Activated CD4-positive, alpha-beta T cell treated with anti-CD3 and anti-CD28 coated beads for 4 hours (primary cell): ENCODE results near the gene TRIM14.
A peak's percentile ranks its signal among the peaks of the same experiment; 100 is the strongest.
"Not testable (repeated sequence)": the region's sequence is repeated elsewhere in the genome, so short reads cannot be mapped to it uniquely, and the experiment has no call there.

ENCODE experiments used
- DNase-seq, 2 donors: peaks; one replicate each; pipeline ENCODE4 v3.0.0-alpha.2; 2020

Gene TRIM14

DNA sequence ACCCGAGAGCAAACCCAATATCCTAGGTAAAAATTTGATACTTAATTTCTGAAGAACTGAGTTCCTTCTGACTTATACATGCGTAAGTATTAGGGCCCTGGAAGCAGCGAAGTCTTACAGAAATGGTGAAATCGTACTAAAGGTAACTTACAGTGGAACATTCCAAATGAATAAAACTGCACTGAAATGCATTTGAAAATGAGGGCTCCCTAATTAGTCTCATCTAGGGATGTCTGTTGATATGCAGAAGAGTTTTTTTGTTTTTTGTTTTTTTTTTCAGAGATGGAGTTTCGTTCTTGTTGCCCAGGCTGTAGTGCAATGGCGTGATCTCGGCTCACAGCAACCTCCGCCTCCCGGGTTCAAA lies 72.9 kb downstream of the TRIM14 start:
- DNase-seq = no peak

DNA sequence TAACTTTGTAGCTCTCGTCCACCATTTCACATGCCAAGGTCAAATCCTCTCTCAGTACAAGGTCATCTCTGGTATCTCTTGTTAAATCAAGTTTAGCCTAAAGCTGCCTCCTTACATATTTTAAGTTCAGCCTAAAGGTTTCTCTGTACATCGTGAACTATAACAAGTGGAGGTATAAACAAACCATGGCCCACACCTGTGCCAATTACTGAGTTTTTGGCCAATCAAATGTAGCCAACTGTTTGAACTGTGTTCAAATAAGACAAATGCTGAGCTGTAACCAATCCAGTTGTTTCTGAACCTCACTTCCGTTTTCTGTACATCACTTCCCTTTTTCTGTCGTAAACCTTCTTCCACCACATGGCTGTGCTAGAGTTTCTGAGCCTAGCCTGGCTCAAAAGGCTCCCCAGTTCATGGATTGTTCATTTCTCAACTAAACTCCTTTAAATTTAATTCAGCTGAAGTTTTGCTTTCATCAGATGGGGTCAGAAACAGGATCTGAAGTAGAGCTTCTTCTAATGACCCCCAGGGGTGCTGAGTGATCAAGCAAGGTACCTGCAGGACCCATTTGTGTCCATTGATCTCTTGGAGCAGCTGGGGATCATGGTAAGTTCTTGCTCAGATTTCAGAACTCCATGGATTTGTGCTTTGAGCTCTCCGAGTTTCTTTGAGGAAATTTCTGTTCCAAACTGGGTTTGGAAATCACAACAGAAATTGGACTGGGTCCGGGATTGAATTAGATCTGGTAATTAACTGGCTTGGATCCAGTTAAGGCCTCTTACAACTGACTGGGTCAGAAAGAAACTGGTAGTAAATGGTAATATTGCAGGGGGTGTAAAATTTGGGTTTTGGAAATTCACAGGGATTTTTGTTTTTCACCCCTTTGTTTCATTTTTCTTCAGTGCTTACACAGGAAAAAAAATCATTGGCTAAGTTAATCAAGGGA lies 73.5 kb downstream of the TRIM14 start:
- DNase-seq = peak; percentile 12 to 18

DNA sequence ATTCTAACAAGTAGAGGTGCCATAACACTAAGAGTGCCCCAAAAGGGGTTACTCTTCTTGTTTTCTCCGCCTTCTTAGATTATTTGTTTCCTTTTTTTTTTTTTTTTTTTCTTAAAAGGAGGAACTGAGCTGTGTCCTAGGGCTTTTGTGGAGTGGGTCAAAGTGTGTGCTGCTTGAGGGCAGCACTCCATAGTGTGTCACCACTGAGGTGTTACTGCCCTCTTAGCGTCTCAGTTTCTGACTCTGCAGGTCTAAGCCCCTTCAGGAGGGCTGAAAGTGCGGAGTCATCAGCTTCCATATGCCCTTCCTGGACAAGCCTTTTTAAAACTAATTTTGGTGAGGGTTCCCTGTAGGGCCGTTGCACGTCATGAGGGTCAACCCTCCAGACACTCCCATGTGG lies 75.1 kb downstream of the TRIM14 start:
- DNase-seq = no peak

DNA sequence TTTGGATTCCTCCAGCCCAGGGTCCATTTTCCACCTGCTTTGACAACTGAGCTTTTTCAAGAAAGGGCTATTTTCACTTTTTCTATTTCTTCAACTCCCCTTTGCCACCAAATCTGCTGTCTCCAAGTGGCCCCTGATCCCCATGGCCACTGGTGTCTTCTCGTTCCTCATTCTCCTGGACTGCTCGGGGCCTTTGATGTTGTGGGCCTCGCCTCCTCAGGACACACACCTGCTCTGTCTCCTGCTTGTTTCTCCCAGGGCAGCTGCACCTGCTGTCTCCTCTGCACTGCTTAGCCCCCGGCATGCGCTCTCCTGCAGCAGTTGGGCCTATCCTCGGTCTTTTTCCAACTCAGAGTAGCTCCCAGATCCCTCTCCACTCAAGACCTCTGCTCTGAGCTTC lies 78.8 kb downstream of the TRIM14 start:
- DNase-seq = no peak

DNA sequence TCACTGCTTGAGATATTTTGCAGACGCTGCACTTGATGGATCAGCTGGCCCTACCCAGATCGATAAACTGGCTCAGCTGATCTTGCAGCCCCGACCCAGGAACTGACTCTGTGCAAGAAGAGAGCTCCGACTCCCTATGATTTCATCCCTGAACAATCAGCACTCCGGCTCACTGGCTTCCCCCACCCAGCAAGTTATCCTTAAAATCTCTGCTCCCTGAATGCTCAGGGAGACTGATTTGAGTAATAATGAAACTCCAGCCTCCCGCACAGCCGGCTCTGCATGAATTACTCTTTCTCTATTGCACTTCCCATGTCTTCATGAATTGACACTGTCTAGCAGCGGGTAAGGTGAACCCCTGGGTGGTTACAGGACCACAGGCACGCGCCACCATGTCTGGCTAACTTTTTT lies 79.4 kb downstream of the TRIM14 start:
- no peak for DNase-seq

DNA sequence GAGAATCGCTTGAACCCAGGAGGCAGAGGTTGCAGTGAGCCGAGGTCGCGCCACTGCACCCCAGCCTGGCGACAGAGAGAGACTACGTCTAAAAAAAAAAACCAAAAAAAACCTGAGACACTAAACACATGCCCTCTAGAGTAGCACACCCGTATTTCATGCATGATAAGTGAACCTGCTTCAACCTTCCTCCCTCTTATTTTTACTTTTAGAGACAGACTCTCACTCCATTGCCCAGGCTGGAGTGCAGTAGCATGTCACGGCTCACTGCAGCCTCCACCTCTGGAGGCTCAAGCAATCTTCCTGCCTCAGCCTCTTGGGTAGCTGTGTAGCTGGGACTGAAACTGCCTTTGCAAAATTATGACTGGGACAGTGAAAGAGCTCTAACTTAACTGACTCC lies 80.1 kb downstream of the TRIM14 start:
- DNase-seq = no peak

DNA sequence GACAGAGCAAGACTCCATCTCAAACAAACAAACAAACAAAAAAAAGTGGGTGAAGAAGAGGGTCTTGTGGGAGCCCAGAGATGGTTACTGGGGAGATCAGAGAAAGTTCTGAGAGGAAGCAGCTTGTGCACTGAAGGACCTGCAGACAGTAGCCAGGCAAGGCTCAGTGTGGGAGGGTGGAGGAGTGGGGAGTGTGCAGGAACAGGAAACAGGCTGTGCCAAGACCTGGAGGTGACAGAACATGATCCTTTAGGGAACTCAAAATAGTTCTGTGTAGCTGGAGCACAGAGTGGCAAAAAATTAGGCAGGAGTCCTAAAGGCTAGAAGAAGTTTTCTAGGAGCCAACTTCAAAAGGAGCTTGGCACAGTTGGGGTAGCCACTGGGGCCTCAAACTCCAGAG lies 81.7 kb downstream of the TRIM14 start:
- DNase-seq = no peak

DNA sequence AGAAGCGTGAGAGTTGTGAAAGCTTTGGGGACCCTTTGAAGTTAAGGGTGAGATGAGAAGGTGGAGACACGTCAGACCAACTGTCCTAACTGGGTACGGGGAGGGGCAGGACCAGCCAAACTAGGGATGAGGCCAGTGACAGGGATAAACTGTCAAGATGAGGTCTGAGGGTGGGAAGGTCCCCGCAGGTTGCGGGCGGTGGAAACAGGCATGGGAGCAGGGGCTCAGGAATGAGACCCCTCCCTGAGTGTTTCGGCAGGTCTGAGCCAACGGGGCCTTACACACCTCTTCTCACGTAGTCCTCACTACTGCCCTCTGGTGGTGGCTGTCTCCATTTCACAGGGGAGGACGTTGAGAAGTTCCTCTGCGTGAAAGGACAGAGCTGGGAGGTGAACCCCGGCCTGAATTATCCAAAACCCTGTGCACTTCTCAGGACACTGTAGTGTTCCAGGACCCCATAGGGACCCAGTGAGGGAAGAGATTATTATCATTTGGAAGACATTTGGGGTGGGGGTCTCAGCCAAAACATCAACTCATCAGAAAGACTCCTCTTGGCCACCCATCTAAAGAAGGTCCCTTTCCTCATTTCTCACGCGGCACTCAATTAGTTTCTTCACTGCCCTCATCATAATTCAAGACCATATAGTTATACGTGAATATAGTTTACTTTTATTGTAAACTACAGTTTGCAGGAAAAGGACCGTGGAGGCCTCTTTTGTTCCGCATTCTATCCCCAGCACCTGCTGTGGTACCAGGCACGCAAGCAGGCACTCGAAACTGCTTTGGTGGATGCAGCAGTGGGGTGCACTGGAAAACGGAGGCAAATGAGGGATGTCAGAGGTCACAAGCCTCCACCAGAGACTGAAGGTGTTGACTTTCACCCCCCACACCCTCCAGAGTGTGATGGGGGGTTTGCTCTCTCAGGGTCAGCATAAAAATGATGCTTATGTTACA lies 84.2 kb downstream of the TRIM14 start:
- DNase-seq = peak; percentile 89 to 96

DNA sequence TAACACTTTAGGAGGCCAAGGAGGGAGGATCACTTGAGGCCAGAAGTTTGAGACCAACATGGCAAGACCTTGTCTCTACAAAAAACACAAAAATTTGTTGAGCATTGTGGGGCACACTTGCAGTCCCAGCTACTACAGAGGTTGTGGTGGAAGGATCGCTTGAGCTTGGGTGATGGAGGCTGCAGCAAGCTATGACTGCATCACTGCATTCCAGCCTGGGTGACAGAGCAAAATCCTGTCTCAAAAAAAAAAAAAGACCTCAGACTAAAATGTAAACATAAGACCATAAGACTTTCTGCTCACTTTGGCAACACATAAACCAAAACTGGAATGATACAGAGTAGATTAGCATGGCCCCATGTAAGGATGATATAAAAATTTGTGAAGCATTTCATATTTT lies 87.1 kb downstream of the TRIM14 start:
- DNase-seq = no peak

DNA sequence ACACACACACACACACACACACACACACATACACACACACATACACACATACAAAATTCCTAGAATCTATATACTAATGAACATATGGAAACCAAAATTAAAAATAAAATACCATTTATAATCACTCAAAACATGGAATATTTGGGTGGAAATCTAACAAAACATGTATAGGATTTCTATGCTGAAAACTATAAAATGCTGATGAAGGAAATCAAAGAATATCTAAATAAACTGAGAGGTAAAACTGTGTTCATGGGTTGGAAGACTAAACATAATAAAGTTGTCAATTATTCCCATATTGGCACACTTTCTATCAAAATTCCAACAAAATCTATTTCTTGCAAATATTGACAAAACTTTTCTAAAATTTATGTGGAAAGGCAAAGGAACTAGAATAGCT lies 87.9 kb downstream of the TRIM14 start:
- DNase-seq = no peak

DNA sequence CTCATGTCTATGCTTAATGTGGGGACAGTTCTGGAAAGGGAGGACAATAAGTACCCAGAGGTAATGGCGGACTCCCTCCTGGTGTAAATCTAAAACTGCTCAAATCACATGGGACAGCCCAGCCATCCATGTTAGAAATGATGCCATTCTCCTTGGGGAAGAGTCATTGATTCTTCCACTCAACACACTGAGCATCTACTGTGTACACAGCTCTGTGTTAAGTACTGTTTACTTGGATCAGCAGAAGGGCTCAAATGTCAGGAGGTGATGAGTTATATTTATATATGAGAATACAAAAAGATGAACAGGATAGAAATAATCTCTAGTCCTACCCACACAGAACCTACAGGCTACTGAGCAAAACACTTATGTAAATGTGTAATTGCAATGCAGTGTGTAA lies 94.3 kb downstream of the TRIM14 start:
- DNase-seq = no peak

DNA sequence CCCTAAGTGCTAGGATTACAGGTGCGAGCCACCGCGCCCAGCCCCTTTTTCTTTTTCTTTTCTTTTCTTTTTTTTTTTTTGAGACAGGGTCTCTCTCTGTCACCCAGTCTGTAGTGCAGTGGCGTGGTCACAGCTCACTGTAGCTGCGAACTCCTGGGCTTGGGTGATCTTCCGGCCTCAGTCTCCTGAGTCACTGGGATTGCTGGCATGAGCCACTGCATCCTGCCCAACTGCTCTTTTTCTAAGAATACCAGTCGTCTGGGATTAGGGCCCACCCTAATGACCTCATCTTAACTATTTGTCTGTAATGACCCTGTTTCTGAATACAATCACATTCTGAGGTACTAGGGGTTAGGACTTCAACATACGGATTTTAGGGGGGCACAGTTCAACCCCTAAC lies 96.6 kb downstream of the TRIM14 start:
- DNase-seq = no peak

DNA sequence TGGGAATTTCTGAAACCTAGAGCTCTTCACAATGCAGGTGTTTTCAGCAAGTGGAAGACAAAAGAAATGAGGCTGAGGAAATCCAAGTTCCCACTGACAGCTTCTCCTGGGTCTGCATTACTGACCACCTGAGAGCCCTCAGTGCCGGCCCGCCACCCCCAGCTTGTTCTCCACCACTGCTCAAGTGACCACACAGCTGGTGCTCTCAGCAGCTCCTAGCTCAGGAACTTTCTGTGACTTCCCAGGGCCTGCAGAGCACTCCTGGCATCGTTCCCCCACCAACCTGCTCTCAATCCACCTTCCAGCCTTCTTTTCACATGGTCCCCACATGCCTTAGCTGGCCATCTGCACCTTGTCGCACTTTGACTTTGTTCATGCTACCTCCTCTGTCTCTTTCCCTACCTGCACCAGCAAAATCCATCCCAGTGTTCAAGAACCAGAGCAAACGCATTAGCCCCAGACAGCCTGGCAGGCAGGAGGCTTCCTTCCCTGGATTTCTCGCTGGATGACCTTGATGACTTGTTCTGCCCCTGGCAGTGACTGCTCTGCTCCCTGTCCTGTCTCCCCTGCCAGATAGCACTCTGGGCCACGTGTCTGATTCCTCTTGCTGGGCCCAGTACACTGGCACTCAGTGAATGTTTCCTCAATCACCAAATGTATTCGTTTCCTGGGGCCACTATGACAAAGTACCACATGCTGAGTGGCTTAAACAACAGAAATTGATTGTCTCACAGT lies 97.5 kb downstream of the TRIM14 start:
- DNase-seq = no peak

DNA sequence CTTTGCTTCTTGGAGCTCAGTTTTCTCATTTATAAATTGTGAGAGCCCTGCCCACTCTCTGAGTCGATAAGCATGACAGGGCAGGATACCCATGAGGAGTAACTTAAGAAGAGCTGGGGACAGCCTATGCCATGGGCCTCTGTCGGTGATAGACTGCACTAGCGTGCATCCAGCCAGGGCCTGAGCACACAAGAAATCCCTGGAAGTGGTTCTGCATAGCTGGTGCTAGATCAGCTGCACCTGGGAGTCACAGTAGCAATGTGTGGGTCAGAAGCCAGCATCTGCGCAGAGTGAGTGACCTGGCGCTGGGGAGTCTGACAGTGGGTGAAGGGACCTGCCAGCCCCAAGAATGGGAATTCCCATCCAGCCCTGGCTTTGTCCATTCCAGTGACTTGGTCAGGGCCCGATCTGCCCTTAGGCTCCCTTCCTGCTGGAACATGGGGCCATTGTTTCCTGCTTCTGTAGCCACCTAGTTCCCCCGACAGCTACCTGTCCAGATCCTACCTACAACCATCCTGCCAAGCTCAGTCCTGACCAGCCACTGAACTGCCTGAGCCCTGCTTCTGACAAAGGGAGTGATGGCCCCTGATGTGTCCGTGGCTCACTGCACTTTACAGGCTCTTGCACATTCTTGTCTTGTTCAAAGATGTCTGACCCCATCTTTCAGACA lies 98.4 kb downstream of the TRIM14 start:
- DNase-seq = no peak

DNA sequence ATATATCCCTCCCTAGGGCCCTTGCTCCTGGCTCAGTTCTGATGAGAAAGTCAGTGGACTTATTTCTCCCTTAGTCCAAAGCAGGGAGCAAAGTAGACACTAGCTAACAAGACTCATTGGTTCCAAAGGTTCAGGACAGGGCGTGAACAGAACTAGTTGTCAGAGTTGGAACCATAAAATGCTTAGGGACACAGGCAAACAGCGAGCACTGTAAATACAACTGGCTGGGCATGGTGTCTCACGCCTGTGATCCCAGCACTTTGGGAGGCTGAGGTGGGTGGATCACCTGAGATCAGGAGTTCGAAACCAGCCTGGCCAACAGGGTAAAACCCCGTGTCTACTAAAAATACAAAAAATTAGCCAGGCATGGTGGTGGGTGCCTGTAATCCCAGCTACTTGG lies 99.2 kb downstream of the TRIM14 start:
- DNase-seq = not testable (repeated sequence)
